HG03575 (cell line): Measurements from ENCODE around the gene PI4K2A.

Experiments
- ATAC-seq: cut with Tn5 transposase; IDR thresholded peaks from one replicate; pipeline ENCODE4 v1.9.1; 2021; ENCODE audit not compliant: unreplicated experiment, insufficient number of reproducible peaks, low FRiP score; ENCODE audit errors: extremely low read depth

Gene PI4K2A

GRCh38 chr10:97717627-97718026 is 77.2 kb downstream of the PI4K2A start:
- no peak for ATAC-seq

DNA sequence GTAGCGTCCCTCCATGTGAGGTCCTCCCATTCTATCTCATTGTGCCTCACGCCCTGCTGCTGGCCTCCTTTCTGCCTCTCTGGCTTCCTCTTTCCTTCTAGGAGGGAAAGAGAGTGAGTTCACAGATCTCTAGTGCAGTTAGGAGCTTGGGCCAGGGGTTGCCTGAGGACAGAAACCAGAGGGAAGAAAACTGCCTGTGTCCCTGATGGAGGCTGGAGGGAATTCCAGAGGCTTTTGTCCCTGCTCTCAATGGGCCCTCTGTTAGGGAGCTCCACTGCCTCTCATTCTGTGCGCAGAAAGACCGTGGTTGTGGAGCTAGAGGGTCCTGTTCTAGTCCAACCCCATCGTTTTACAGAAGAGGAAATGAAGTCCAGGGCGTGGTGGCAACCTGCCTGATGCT is 77.7 kb downstream of the PI4K2A start:
- no peak for ATAC-seq

DNA sequence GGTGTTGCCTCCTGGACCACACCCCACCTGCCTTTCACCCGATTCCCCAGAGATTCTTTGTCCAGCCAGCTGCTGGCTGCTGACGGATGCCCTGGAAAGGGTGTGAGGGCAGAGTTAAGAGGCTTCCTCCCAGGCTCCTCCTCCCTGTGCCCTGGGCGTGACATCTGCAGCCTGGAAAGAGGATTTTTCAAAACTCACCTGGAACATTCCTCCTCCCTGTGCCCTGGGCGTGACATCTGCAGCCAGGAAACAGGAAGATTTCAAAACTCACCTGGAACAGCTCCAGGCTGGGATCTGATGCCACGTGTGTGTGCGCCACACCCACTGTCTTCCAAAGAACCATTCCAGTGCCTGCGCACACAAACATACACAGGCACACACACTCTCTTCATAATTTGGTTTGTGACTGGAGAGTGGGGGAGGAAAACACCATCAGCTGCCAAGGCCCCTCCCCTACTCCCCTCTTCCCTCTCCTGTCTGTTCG is 78.2 kb downstream of the PI4K2A start:
- ATAC-seq: no peak

DNA sequence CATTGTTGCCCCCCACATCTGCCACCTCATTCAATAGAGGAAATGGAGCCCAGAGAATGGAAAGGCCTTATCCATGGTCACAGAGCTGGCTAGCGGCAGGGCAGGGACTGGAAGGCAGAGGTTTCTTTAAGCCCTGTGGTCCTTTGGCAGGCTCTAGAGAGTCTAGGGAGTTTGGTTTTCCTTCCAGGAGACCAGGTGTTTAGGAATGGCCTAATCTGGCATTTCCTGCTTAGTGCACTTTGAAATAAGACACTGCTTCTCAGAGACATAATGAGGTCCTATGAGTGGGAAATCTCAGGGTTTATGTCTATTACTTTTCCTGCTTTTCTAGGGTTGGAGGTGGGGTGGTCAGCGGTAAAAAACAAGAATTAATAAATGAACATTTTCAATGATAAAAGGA is 79.1 kb downstream of the PI4K2A start:
- ATAC-seq: no peak

DNA sequence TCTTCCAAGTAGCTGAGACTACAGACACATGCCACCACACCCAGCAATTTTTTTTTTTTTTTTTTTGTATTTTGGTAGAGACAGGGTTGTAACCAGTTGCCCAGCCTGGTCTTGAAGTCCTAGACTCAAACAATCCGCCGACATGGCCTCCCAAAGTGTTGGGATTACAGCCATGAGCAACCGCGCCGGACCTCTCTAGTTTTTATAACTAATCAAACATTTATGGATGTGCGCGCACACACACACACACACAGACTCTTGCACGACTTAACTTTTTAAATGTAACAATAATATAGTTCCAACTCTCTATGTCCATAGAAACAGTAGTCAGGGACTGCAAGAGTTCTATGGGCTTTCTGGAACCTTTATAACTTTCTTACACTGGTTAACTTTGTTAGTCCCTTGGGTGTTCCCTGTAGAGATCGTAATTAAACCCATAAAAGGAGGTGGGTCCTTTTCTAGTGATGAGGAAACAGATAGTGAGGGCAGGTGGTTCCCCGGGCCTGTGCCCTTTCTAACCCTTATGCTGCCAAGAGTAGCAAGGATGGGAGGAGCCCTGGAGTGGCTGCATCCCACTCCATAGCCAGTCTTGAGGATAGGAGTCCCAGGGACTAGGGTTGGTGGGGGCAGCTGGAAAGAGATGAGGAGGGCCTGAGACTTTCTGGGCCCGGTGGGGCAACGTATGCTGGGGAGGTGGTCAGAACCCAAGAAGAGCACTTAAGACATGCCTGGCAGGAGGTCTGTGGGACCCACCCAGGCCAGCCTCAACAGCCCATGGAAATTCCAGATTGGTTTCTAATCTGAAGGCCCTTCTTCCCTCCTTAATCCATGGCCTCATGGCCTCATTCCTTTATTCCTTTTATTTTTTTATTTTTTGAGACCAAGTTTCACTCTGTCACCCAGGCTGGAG is 81.7 kb downstream of the PI4K2A start:
- ATAC-seq: no peak

DNA sequence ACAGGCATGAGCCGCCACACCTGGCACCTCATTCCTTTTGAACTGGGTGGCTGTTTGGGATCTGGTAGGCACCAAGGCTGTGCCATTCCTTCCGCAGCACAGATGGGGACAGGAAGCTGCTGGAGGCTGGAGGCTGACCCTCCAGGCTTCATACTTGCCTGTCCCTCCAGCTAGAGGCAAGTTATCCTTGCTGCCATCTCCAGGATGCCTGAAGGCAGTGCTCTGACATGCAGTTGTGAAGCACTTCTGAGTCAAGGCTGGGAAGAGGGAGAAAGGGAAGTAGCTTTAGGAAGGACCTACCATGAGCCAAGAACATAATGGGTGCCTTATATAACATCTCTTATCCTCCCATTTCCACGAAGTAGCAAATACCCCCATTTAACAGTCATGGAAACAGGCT is 82.5 kb downstream of the PI4K2A start:
- ATAC-seq: no peak

DNA sequence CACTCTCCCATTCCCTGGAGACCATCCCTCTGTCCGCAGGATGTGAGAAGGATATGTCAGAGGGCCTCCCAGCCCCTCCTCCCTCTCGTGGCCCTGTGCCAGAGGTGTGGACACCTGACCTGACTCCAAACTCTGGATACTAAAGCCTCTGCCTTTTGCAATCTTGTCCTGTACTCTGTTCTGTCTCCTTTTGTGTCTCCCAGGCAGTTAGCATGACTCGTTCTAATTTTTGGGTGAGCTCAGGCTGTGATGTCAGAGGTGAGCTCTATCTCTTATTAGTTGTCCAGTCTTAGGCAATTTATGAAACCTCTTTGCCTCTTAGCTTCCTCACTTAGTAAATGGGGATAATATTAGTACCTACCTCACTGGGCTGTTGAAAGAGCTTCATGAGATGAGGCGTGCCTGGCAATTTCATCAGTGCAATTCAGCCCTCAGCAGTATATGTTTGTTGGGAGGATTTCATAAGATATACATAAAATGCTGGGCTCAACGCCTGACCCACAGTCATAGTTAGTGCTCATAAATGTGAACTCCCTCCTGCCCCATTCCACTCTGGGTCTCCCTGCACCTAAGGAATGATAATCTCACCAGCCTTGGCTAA is 84.0 kb downstream of the PI4K2A start:
- ATAC-seq: no peak
